H1 (cell line): Measurements from ENCODE around the gene RAPGEF6.

ENCODE experiments used
- GABPA ChIP-seq: IDR thresholded peaks from 2 replicates; pipeline ENCODE4 v1.6.1; 2011; ENCODE audit warnings: mild to moderate bottlenecking, low read length, moderate library complexity, borderline replicate concordance; ENCODE audit not compliant: insufficient read depth
- NRF1 ChIP-seq: IDR thresholded peaks from 2 replicates; pipeline ENCODE4 v1.6.1; 2011; ENCODE audit warnings: mild to moderate bottlenecking, low read depth, low read length, improper control_type of control experiment
- SP4 ChIP-seq: IDR thresholded peaks from 2 replicates; pipeline ENCODE4 v1.6.1; 2012; ENCODE audit warnings: low read length, inconsistent platforms
- TAF7 ChIP-seq: optimal IDR thresholded peaks from 2 replicates; pipeline ENCODE3; 2011; ENCODE audit warnings: low read depth, mild to moderate bottlenecking, inconsistent platforms, low read length, moderate library complexity, borderline replicate concordance
- YY1 ChIP-seq: IDR thresholded peaks from 2 replicates; pipeline ENCODE4 v1.6.1; 2011; ENCODE audit warnings: low read depth, mild to moderate bottlenecking, low read length
- TF ChIP-seq, protein P1 (sequence below), 3 experiments: IDR thresholded peaks; 1 replicate in 2 of 3; 2 replicates in 1 of 3; pipeline versions ENCODE4 v1.5.1 to v1.6.1; 2011; ENCODE audit warnings: low read length in 3 of 3, mild to moderate bottlenecking in 3 of 3, inconsistent platforms in 2 of 3, low read depth in 1 of 3, moderate library complexity in 1 of 3; ENCODE audit not compliant: insufficient read depth in 1 of 3; ENCODE audit errors: control extremely low read depth in 1 of 3

DNA sequence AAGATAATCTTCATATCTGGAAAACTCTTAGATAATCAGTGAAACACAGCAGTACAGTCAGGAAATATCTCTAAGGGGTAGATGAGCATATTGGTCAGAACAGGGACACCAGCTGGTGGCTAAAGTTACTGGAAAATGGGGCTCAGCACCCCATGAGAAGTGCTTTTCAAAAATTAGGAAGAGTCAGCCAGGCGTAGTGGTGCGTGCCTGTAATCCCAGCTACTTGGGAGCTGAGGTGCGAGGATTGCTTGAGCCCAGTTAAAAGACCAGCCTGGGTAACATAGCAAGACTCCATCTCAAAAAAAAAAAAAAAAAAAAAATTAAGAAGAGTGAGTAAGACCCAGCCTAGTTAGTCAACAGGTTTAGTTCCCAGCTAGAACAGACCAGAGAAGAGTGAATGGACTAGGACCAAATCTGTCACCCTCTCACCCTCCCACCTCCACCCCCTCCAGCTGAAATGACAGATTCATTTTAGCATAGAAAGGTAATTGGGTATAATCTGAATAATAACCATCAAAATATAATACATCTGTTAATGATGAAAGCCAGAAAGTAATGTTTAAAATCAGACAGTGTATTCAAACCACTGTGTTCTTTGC lies 250.3 kb downstream of the RAPGEF6 start:
- TF ChIP-seq, protein P1, sequence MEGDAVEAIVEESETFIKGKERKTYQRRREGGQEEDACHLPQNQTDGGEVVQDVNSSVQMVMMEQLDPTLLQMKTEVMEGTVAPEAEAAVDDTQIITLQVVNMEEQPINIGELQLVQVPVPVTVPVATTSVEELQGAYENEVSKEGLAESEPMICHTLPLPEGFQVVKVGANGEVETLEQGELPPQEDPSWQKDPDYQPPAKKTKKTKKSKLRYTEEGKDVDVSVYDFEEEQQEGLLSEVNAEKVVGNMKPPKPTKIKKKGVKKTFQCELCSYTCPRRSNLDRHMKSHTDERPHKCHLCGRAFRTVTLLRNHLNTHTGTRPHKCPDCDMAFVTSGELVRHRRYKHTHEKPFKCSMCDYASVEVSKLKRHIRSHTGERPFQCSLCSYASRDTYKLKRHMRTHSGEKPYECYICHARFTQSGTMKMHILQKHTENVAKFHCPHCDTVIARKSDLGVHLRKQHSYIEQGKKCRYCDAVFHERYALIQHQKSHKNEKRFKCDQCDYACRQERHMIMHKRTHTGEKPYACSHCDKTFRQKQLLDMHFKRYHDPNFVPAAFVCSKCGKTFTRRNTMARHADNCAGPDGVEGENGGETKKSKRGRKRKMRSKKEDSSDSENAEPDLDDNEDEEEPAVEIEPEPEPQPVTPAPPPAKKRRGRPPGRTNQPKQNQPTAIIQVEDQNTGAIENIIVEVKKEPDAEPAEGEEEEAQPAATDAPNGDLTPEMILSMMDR (IDR thresholded peaks at IDR 0.05; ENCODE audit: control extremely low read depth in 1 of 3, insufficient read depth in 1 of 3, low read depth in 1 of 3, low read length in 3 of 3), result no peak
- TF ChIP-seq GABPA, result no peak
- no peak for TF ChIP-seq SP4
- no peak for TF ChIP-seq YY1
- TF ChIP-seq NRF1, result no peak
- TF ChIP-seq TAF7, result no peak
